ENCODE data around the gene KCNMA1.

KCNMA1 gene

GRCh38 chr10:77318739-77319138 is 318.9 kb downstream of the KCNMA1 start:
- DNase-seq (ENCODE audit: low read depth, low spot score), result no peak
- Histone ChIP-seq H3K9me3 (ENCODE audit: insufficient read depth, low read length) (no peaks in the 10 kb centered on the region; the same call in 1 of the 2 replicates), H3K36me3 (ENCODE audit: insufficient read depth, insufficient read length, low read length) (no peaks in the 10 kb centered on the region), H3K9ac (ENCODE audit: insufficient read length, low read depth) (no peak overlapping the region), H3K27me3 (ENCODE audit: insufficient read depth, insufficient read length) (no peaks in the 10 kb centered on the region), H3K4me3 (ENCODE audit: insufficient read length, low read depth) (no peak overlapping the region), H3K4me1 (ENCODE audit: insufficient read depth, insufficient read length) (no peaks in the 10 kb centered on the region)
- TF ChIP-seq ZNF274 (IDR thresholded peaks at IDR 0.05; ENCODE audit: low read depth, low read length) (no peak), SUZ12 (IDR thresholded peaks at IDR 0.05; ENCODE audit: extremely low read depth, insufficient read depth, insufficient read length) (no peak), YY1 (IDR thresholded peaks at IDR 0.05; ENCODE audit: insufficient read depth, insufficient read length) (no peak)

- TF ChIP-seq ZNF274 (IDR thresholded peaks at IDR 0.05; ENCODE audit: low read depth, low read length) (no peak), SUZ12 (IDR thresholded peaks at IDR 0.05; ENCODE audit: extremely low read depth, insufficient read depth, insufficient read length) (no peak), YY1 (IDR thresholded peaks at IDR 0.05; ENCODE audit: insufficient read depth, insufficient read length) (no peak)
- Histone ChIP-seq H3K4me1 (ENCODE audit: insufficient read depth, insufficient read length) (no peaks in the 10 kb centered on the region), H3K9me3 (ENCODE audit: insufficient read depth, low read length) (no peaks in the 10 kb centered on the region; the same call in 1 of the 2 replicates), H3K9ac (ENCODE audit: insufficient read length, low read depth) (no peak overlapping the region), H3K27me3 (ENCODE audit: insufficient read depth, insufficient read length) (no peaks in the 10 kb centered on the region), H3K4me3 (ENCODE audit: insufficient read length, low read depth) (no peak overlapping the region), H3K36me3 (ENCODE audit: insufficient read depth, insufficient read length, low read length) (no peaks in the 10 kb centered on the region)
- DNase-seq (ENCODE audit: low read depth, low spot score), result no peak
Measured at GRCh38 chr10:77317221-77317620, 320.4 kb downstream of the KCNMA1 start.

DNA sequence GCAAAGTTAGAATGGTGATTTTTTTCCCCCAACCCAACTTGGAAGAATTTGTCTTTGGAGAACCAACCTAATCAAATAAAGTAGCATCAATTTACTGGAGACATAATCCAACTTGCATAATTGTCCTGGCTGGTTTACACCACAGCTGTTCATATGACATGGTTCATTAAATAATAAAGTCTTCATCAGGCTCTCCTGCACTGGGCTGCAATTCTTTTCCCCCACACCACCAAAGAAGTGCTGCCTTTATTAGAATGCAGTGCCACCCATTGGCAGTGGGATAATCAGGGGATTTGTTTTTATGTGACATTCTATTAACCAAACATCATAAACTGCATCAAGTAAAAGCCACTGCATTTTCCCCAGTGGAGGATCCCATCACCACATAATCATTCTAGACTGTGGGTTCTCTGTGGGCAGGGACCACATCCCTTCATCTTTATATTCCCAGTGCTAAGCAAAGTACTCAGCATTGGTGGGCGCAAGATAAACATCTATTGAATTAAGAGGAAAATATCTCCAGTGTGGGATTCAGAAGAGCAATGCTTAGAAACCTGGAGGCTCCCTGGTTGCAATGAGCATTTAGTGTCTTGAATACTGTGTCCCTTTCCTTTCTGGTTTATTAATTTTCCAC is 322.0 kb downstream of the KCNMA1 start:
- no peaks in the 10 kb centered on the region for H3K9me3 ChIP-seq (ENCODE audit: insufficient read depth, low read length)
- DNase-seq (ENCODE audit: low read depth, low spot score), result no peak
- no peaks in the 10 kb centered on the region for H3K36me3 ChIP-seq (ENCODE audit: insufficient read depth, insufficient read length, low read length)
- no peaks in the 10 kb centered on the region for H3K27me3 ChIP-seq (ENCODE audit: insufficient read depth, insufficient read length)
- no peak overlapping the region for H3K9ac ChIP-seq (ENCODE audit: insufficient read length, low read depth)
- TF ChIP-seq YY1 (IDR thresholded peaks at IDR 0.05; ENCODE audit: insufficient read depth, insufficient read length), result no peak
- TF ChIP-seq SUZ12 (IDR thresholded peaks at IDR 0.05; ENCODE audit: extremely low read depth, insufficient read depth, insufficient read length), result no peak
- TF ChIP-seq ZNF274 (IDR thresholded peaks at IDR 0.05; ENCODE audit: low read depth, low read length), result no peak
- H3K4me3 ChIP-seq (ENCODE audit: insufficient read length, low read depth), result no peak overlapping the region
- H3K4me1 ChIP-seq (ENCODE audit: insufficient read depth, insufficient read length), result no peaks in the 10 kb centered on the region

DNA sequence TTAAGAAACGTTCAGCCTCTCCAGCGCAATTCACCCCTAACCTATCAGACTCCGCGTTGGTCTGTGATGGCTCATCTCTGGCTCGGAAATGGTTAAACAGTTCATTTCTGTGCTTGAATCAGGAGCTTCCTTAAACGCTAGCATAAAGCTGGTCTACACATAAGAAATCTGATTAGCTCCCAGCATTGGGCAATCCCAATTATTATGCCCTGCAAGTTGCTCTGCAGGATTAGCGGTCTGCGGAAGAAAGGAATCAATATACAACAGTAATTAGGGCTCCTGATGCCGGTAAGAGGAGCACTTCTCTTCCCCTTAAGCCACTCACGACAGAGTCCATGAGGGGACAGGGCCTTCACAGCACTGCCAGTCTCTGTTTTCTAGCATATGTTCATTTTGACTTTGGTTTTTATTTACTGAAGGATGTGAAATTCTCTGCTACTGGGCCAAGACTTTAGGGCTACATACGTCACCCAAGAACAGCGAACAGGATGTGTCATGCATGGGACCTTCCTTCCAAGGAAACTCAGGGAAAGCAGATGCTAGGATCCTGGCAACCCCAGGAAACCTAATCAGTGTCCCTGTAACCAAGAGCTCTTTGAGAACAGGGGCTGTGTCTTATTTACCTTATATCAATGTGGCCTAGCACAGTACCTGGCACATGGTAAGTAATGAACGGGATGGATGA is 324.4 kb downstream of the KCNMA1 start:
- H3K27me3 ChIP-seq (ENCODE audit: insufficient read depth, insufficient read length), result no peaks in the 10 kb centered on the region
- H3K9ac ChIP-seq (ENCODE audit: insufficient read length, low read depth), result no peak overlapping the region
- no peak for TF ChIP-seq ZNF274 (IDR thresholded peaks at IDR 0.05; ENCODE audit: low read depth, low read length)
- no peak for TF ChIP-seq YY1 (IDR thresholded peaks at IDR 0.05; ENCODE audit: insufficient read depth, insufficient read length)
- no peak for TF ChIP-seq SUZ12 (IDR thresholded peaks at IDR 0.05; ENCODE audit: extremely low read depth, insufficient read depth, insufficient read length)
- H3K4me3 ChIP-seq (ENCODE audit: insufficient read length, low read depth), result no peak overlapping the region
- H3K4me1 ChIP-seq (ENCODE audit: insufficient read depth, insufficient read length), result no peaks in the 10 kb centered on the region
- H3K36me3 ChIP-seq (ENCODE audit: insufficient read depth, insufficient read length, low read length), result no peaks in the 10 kb centered on the region
- DNase-seq (ENCODE audit: low read depth, low spot score), result no peak
- no peaks in the 10 kb centered on the region for H3K9me3 ChIP-seq (ENCODE audit: insufficient read depth, low read length)

GRCh38 chr10:77311186-77311585 is 326.4 kb downstream of the KCNMA1 start:
- TF ChIP-seq ZNF274 (IDR thresholded peaks at IDR 0.05; ENCODE audit: low read depth, low read length) (no peak), YY1 (IDR thresholded peaks at IDR 0.05; ENCODE audit: insufficient read depth, insufficient read length) (no peak), SUZ12 (IDR thresholded peaks at IDR 0.05; ENCODE audit: extremely low read depth, insufficient read depth, insufficient read length) (no peak)
- Histone ChIP-seq H3K4me1 (ENCODE audit: insufficient read depth, insufficient read length) (no peaks in the 10 kb centered on the region), H3K4me3 (ENCODE audit: insufficient read length, low read depth) (no peak overlapping the region), H3K36me3 (ENCODE audit: insufficient read depth, insufficient read length, low read length) (no peaks in the 10 kb centered on the region), H3K27me3 (ENCODE audit: insufficient read depth, insufficient read length) (no peaks in the 10 kb centered on the region), H3K9me3 (ENCODE audit: insufficient read depth, low read length) (no peaks in the 10 kb centered on the region), H3K9ac (ENCODE audit: insufficient read length, low read depth) (no peak overlapping the region)
- DNase-seq (ENCODE audit: low read depth, low spot score), result no peak

GRCh38 chr10:77310288-77310840 is 327.2 kb downstream of the KCNMA1 start:
- no peaks in the 10 kb centered on the region for H3K36me3 ChIP-seq (ENCODE audit: insufficient read depth, insufficient read length, low read length)
- H3K9me3 ChIP-seq (ENCODE audit: insufficient read depth, low read length), result no peaks in the 10 kb centered on the region
- DNase-seq (ENCODE audit: low read depth, low spot score), result no peak
- TF ChIP-seq YY1 (IDR thresholded peaks at IDR 0.05; ENCODE audit: insufficient read depth, insufficient read length) (no peak), SUZ12 (IDR thresholded peaks at IDR 0.05; ENCODE audit: extremely low read depth, insufficient read depth, insufficient read length) (no peak), ZNF274 (IDR thresholded peaks at IDR 0.05; ENCODE audit: low read depth, low read length) (no peak)
- H3K9ac ChIP-seq (ENCODE audit: insufficient read length, low read depth), result no peak overlapping the region
- H3K4me3 ChIP-seq (ENCODE audit: insufficient read length, low read depth), result no peak overlapping the region
- H3K4me1 ChIP-seq (ENCODE audit: insufficient read depth, insufficient read length), result no peaks in the 10 kb centered on the region
- no peaks in the 10 kb centered on the region for H3K27me3 ChIP-seq (ENCODE audit: insufficient read depth, insufficient read length)

- H3K9ac ChIP-seq (ENCODE audit: insufficient read length, low read depth), result no peak overlapping the region
- TF ChIP-seq SUZ12 (IDR thresholded peaks at IDR 0.05; ENCODE audit: extremely low read depth, insufficient read depth, insufficient read length) (no peak), ZNF274 (IDR thresholded peaks at IDR 0.05; ENCODE audit: low read depth, low read length) (no peak), YY1 (IDR thresholded peaks at IDR 0.05; ENCODE audit: insufficient read depth, insufficient read length) (no peak)
- no peaks in the 10 kb centered on the region for H3K9me3 ChIP-seq (ENCODE audit: insufficient read depth, low read length)
- no peak for DNase-seq (ENCODE audit: low read depth, low spot score)
- no peaks in the 10 kb centered on the region for H3K27me3 ChIP-seq (ENCODE audit: insufficient read depth, insufficient read length)
- no peaks in the 10 kb centered on the region for H3K4me1 ChIP-seq (ENCODE audit: insufficient read depth, insufficient read length)
- no peak overlapping the region for H3K4me3 ChIP-seq (ENCODE audit: insufficient read length, low read depth)
- H3K36me3 ChIP-seq (ENCODE audit: insufficient read depth, insufficient read length, low read length), result no peaks in the 10 kb centered on the region
Measured at GRCh38 chr10:77309509-77309908, 328.1 kb downstream of the KCNMA1 start.

Data from NT2/D1 (cell line).